B cell (primary cell): ENCODE data around the gene PAQR7. TPM values are rescaled to one million over a fixed set of nuclear protein-coding genes. Genes with fewer than 3 reads are reported as not detected.

Experiments used
- ATAC-seq: fragments of 200-7000 bp; cut with Tn5 transposase; one replicate; pipeline ENCODE4 v1.10.0; 2021; ENCODE audit warnings: low read depth, mild to moderate bottlenecking, moderate number of reproducible peaks, moderate library complexity
- CTCF ChIA-PET: fragments of 350-600 bp; sonication (Branson Sonifier 250); formaldehyde crosslinking; loops from one replicate; lab custom pipeline; 2021; ENCODE audit warnings: antibody characterized with exemption, inconsistent platforms; lab: Charles Lee
- POLR2A ChIA-PET: fragments of 350-600 bp; sonication (Branson Sonifier 250); formaldehyde crosslinking; loops from one replicate; lab custom pipeline; 2021; ENCODE audit warnings: antibody characterized with exemption; lab: Charles Lee
- DNase-seq: peaks from one replicate; pipeline ENCODE4 v3.0.0; 2013
- H2AFZ ChIP-seq: 2 replicates; pipeline ENCODE4 v1.6.1; 2012; ENCODE audit warnings: mild to moderate bottlenecking, low read depth, low read length; ENCODE audit not compliant: insufficient read depth, poor library complexity, severe bottlenecking
- H3K27ac ChIP-seq, 2 donors: 1 replicate in 1 of 2; 2 replicates in 1 of 2; pipeline ENCODE4 v1.5.1; 2012 to 2013; ENCODE audit warnings: low read length in 2 of 2, mild to moderate bottlenecking in 2 of 2, moderate library complexity in 1 of 2
- H3K27me3 ChIP-seq, 4 experiments: fragments of 200-600 bp in 1 of 4; sonication (generic) in 1 of 4; replicated peaks in 1 of 4; 1 replicate in 2 of 4; 2 replicates in 2 of 4; pipeline versions ENCODE4 v1.6.1 to v1.7.0; 2013 to 2016; ENCODE audit warnings: low read length in 3 of 4, mild to moderate bottlenecking in 2 of 4, mixed read lengths in 1 of 4, moderate library complexity in 1 of 4; ENCODE audit not compliant: insufficient read depth in 4 of 4, control insufficient read depth in 3 of 4; ENCODE audit errors: control extremely low read depth in 1 of 4
- H3K36me3 ChIP-seq, 2 experiments: replicated peaks in 1 of 2; 1 replicate in 1 of 2; 2 replicates in 1 of 2; pipeline versions ENCODE4 v1.6.1 to v1.7.1; 2013; ENCODE audit warnings: low read length in 1 of 2; ENCODE audit not compliant: insufficient read depth in 2 of 2, control insufficient read depth in 1 of 2; ENCODE audit errors: control extremely low read depth in 1 of 2, extremely low read depth in 1 of 2
- H3K4me1 ChIP-seq, 2 donors: fragments of 200-600 bp in 1 of 2; sonication (generic) in 1 of 2; 1 replicate in 1 of 2; 2 replicates in 1 of 2; pipeline versions ENCODE4 v1.5.1 to v1.6.1; 2013 to 2017; ENCODE audit warnings: low read length in 2 of 2; ENCODE audit not compliant: control insufficient read depth in 2 of 2, insufficient read depth in 2 of 2
- H3K4me2 ChIP-seq: replicated peaks from 2 replicates; pipeline ENCODE3; 2012; ENCODE audit warnings: mild to moderate bottlenecking, low read depth, low read length; ENCODE audit not compliant: poor library complexity, severe bottlenecking
- H3K4me3 ChIP-seq, 5 experiments: fragments of 200-600 bp in 1 of 5; sonication (generic) in 1 of 5; 1 replicate in 3 of 5; 2 replicates in 2 of 5; pipeline versions ENCODE4 v1.5.1 to v1.7.0; 2011 to 2016; ENCODE audit warnings: low read length in 4 of 5, mild to moderate bottlenecking in 4 of 5, low read depth in 2 of 5, control low read depth in 1 of 5, moderate library complexity in 1 of 5; ENCODE audit not compliant: insufficient read depth in 1 of 5; ENCODE audit errors: control extremely low read depth in 1 of 5, extremely low read depth in 1 of 5
- H3K79me2 ChIP-seq: fragments of 200-600 bp; sonication (generic); one replicate; pipeline ENCODE4 v1.6.0; 2016; ENCODE audit warnings: low read length; ENCODE audit not compliant: control insufficient read depth, insufficient read depth
- H3K9ac ChIP-seq: fragments of 200-600 bp; sonication (generic); 2 replicates; pipeline ENCODE4 v1.6.1; 2017; ENCODE audit warnings: mild to moderate bottlenecking, low read length, moderate library complexity
- H3K9me3 ChIP-seq, 3 donors: one replicate each; pipeline versions ENCODE4 v1.6.1 to v1.7.1; 2013; ENCODE audit warnings: low read length in 2 of 3; ENCODE audit not compliant: control insufficient read depth in 2 of 3, insufficient read depth in 1 of 3; ENCODE audit errors: control extremely low read depth in 1 of 3
- H4K20me1 ChIP-seq: 2 replicates; pipeline ENCODE4 v1.6.0; 2012; ENCODE audit warnings: mild to moderate bottlenecking, low read length; ENCODE audit not compliant: insufficient read depth, control insufficient read depth, poor library complexity, severe bottlenecking
- H3K27ac Mint-ChIP-seq: one replicate; pipeline ENCODE4 v1.8.0; 2021; ENCODE audit warnings: mixed read lengths
- H3K27me3 Mint-ChIP-seq: one replicate; pipeline ENCODE4 v1.8.0; 2021; ENCODE audit warnings: mixed read lengths
- H3K4me1 Mint-ChIP-seq: one replicate; pipeline ENCODE4 v1.8.0; 2021; ENCODE audit warnings: mixed read lengths
- H3K4me3 Mint-ChIP-seq: one replicate; pipeline ENCODE4 v1.8.0; 2021; ENCODE audit warnings: mixed read lengths
- H3K9me3 Mint-ChIP-seq: one replicate; pipeline ENCODE4 v1.8.0; 2022; ENCODE audit warnings: mixed read lengths; ENCODE audit not compliant: insufficient read depth
- CTCF ChIP-seq: fragments of 200-600 bp; IDR thresholded peaks from one replicate; pipeline ENCODE4 v1.8.0; 2022; ENCODE audit warnings: antibody characterized with exemption, mild to moderate bottlenecking
- EZH2 ChIP-seq: IDR thresholded peaks from 2 replicates; pipeline ENCODE4 v1.6.1; 2012; ENCODE audit warnings: borderline replicate concordance, low read depth, mild to moderate bottlenecking, moderate library complexity, low read length; ENCODE audit not compliant: insufficient read depth, poor library complexity, severe bottlenecking
- WGBS: methylation state at CpG from one replicate; pipeline ENCODE4 v1.1.5; 2013; ENCODE audit warnings: missing lambda C conversion rate; ENCODE audit not compliant: insufficient coverage; 5-methylcytosine and 5-hydroxymethylcytosine counted together
- intact Hi-C: fragments of 100-400 bp; cut with micrococcal nuclease; formaldehyde crosslinking; loops from one replicate; pipeline ENCODE4 v1.10.0; 2022
- polyA plus RNA-seq: library from polyadenylated mRNA; depleted of rRNA; stranded (reverse); fragments of >200 nt; gene quantifications from 2 replicates; pipeline ENCODE4 v1.2.3, GENCODE V29; 2012
- total RNA-seq, 2 donors: library from RNA; stranded (reverse); fragments of 120-200 nt in 1 of 2; gene quantifications; 1 replicate in 1 of 2; 2 replicates in 1 of 2; pipeline versions ENCODE4 v1.2.3 to v1.2.4, GENCODE V29; 2013 to 2022

The PAQR7 gene
- total and polyA plus RNA-seq, 2 donors (not counting 1 experiment from before 2014, with no cell fraction given): 4.2 to 5.5 TPM

- ATAC-seq (no peak), DNase-seq (no peak)
- ChIA-PET POLR2A (no interaction called here), CTCF (interaction anchor here (0.7 to 1.1 kb wide), 2 partner anchors 10 to 19 kb away, joined by 3 read pairs; no protein-coding TSS in a partner anchor)
- Histone ChIP-seq H3K79me2 (no peaks in the 10 kb centered on the region), H3K4me3 (no peak overlapping the region), H3K4me1 (peaks cover 9 to 17% of the 10 kb centered on the region in 2 donors), H3K9ac (no peak overlapping the region), H3K4me2 (no peak overlapping the region), H4K20me1 (no peaks in the 10 kb centered on the region), H3K27ac (no peak overlapping the region), H3K27me3 (no peaks in the 10 kb centered on the region), H3K36me3 (no peaks in the 10 kb centered on the region), H2AFZ (no peak overlapping the region), H3K9me3 (no peaks in the 10 kb centered on the region)
- intact Hi-C loops: loop anchor here (10.0 kb wide), 1 partner anchor 571 kb away; the partner anchor contains the start of gene RSRP1
- no peaks in the 10 kb centered on the region for H3K27me3 Mint-ChIP-seq
- WGBS: 91% methylated on average over 21 of the region's 24 CpGs
- H3K4me3 Mint-ChIP-seq: no peak overlapping the region
- no peak overlapping the region for H3K27ac Mint-ChIP-seq
- TF ChIP-seq EZH2 (no peak), CTCF (no peak)
- H3K9me3 Mint-ChIP-seq: no peaks in the 10 kb centered on the region
- peaks cover 16% of the 10 kb centered on the region for H3K4me1 Mint-ChIP-seq
Observed at GRCh38 chr1:25815208-25816111, 60.0 kb downstream of the PAQR7 start.
